K562 (cell line): ENCODE data around the gene IRS1. TPM values are rescaled to one million over a fixed set of nuclear protein-coding genes. Genes with fewer than 3 reads are reported as not detected.
A peak's percentile ranks its signal among the peaks of the same experiment; 100 is the strongest.

Source experiments
- CBFB ChIP-seq: sonication (generic); formaldehyde crosslinking; IDR thresholded peaks from 2 replicates; pipeline ENCODE4 v1.4.0; 2020; ENCODE audit warnings: mild to moderate bottlenecking, missing genetic modification reagents
- CC2D1A ChIP-seq: fragments of 450-650 bp; IDR thresholded peaks from 2 replicates; pipeline ENCODE4 v1.6.1; 2017; ENCODE audit warnings: mild to moderate bottlenecking
- CCAR2 ChIP-seq: fragments of 200-400 bp; formaldehyde crosslinking; IDR thresholded peaks from 2 replicates; pipeline ENCODE4 v1.6.1; 2017; ENCODE audit warnings: mild to moderate bottlenecking, low read depth, low read length
- COPS2 ChIP-seq: fragments of 450-650 bp; conservative IDR thresholded peaks from 2 replicates; pipeline ENCODE4 v1.6.1; 2016; ENCODE audit warnings: mild to moderate bottlenecking, moderate library complexity
- CREM ChIP-seq: IDR thresholded peaks from 2 replicates; pipeline ENCODE4 v1.6.1; 2014; ENCODE audit warnings: antibody characterized with exemption, low read depth
- E2F5 ChIP-seq: sonication (generic); formaldehyde crosslinking; IDR thresholded peaks from 2 replicates; pipeline ENCODE4 v1.8.0; 2022; ENCODE audit warnings: mild to moderate bottlenecking, missing genetic modification reagents
- ETS2 ChIP-seq: IDR thresholded peaks from 2 replicates; pipeline ENCODE4 v1.6.1; 2016; ENCODE audit warnings: borderline replicate concordance, missing genetic modification characterization, mild to moderate bottlenecking, moderate library complexity, missing compliant biosample characterization; ENCODE audit not compliant: poor library complexity, severe bottlenecking
- EZH2 ChIP-seq: IDR thresholded peaks from 2 replicates; pipeline ENCODE4 v1.6.1; 2012; ENCODE audit warnings: low read depth, mild to moderate bottlenecking, inconsistent platforms, low read length, borderline replicate concordance
- GABPA ChIP-seq: fragments of 200-800 bp; sonication (Bioruptor generic); conservative IDR thresholded peaks from 2 replicates; pipeline ENCODE4 v1.6.1; 2016; ENCODE audit warnings: low read depth, missing genetic modification characterization, missing compliant biosample characterization
- GATAD2B ChIP-seq: fragments of 450-650 bp; IDR thresholded peaks from 2 replicates; pipeline ENCODE4 v1.6.1; 2017; ENCODE audit warnings: mild to moderate bottlenecking, borderline replicate concordance
- MAFF ChIP-seq: IDR thresholded peaks from 2 replicates; pipeline ENCODE4 v1.6.1; 2012; ENCODE audit warnings: low read length, improper control_type of control experiment
- MAZ ChIP-seq, 2 experiments: fragments of 450-650 bp in 1 of 2; sonication (generic) in 1 of 2; formaldehyde crosslinking; IDR thresholded peaks in 1 of 2; conservative IDR thresholded peaks in 1 of 2; 2 replicates each; pipeline versions ENCODE4 v1.4.0 to v1.5.0; 2020; ENCODE audit warnings: mild to moderate bottlenecking in 1 of 2, missing genetic modification reagents in 1 of 2
- NFIC ChIP-seq: fragments of 450-650 bp; IDR thresholded peaks from 2 replicates; pipeline ENCODE4 v1.6.1; 2017; ENCODE audit warnings: mild to moderate bottlenecking, inconsistent platforms
- POLR2B ChIP-seq: fragments of 450-650 bp; IDR thresholded peaks from 2 replicates; pipeline ENCODE4 v1.6.1; 2018; ENCODE audit warnings: low read depth; ENCODE audit not compliant: partially characterized antibody
- PRMT5 ChIP-seq: sonication (generic); formaldehyde crosslinking; IDR thresholded peaks from 2 replicates; pipeline ENCODE4 v1.5.0; 2020; ENCODE audit warnings: missing genetic modification reagents
- RBFOX2 ChIP-seq: fragments of 200-400 bp; formaldehyde crosslinking; IDR thresholded peaks from 2 replicates; pipeline ENCODE4 v1.6.1; 2017; ENCODE audit warnings: low read depth, mild to moderate bottlenecking, low read length, moderate library complexity
- SNAPC5 ChIP-seq: fragments of 250-450 bp; sonication (Bioruptor Pico); IDR thresholded peaks from 2 replicates; pipeline ENCODE4 v1.8.0; 2021; ENCODE audit warnings: moderate library complexity, mild to moderate bottlenecking, inconsistent platforms
- SPI1 ChIP-seq: IDR thresholded peaks from 2 replicates; pipeline ENCODE4 v1.6.1; 2011; ENCODE audit warnings: low read depth, low read length, control low read depth, borderline replicate concordance
- SRF ChIP-seq, 2 experiments: fragments of 250-450, 450-650 bp in 1 of 2; sonication (Bioruptor Pico) in 1 of 2; sonication (generic) in 1 of 2; formaldehyde crosslinking; IDR thresholded peaks; 2 replicates each; pipeline versions ENCODE4 v1.5.0 to v1.5.1; 2020 to 2022; ENCODE audit warnings: mild to moderate bottlenecking in 1 of 2, missing genetic modification reagents in 1 of 2
- SRSF3 ChIP-seq: fragments of 200-400 bp; formaldehyde crosslinking; IDR thresholded peaks from 2 replicates; pipeline ENCODE4 v1.6.1; 2016; ENCODE audit warnings: mild to moderate bottlenecking, low read length, moderate library complexity; ENCODE audit not compliant: insufficient read depth
- U2AF2 ChIP-seq: fragments of 200-400 bp; formaldehyde crosslinking; optimal IDR thresholded peaks from 2 replicates; pipeline ENCODE3; 2017; ENCODE audit warnings: low read depth, mild to moderate bottlenecking, low read length
- ZFP30 ChIP-seq: fragments of 250-450 bp; sonication (Bioruptor Pico); IDR thresholded peaks from 2 replicates; pipeline ENCODE4 v1.8.0; 2022; ENCODE audit warnings: moderate library complexity, mild to moderate bottlenecking, inconsistent platforms, borderline replicate concordance
- ZNF408 ChIP-seq: fragments of 250-450 bp; sonication (Bioruptor Pico); IDR thresholded peaks from 2 replicates; pipeline ENCODE4 v1.4.0; 2020; ENCODE audit warnings: low read depth, mild to moderate bottlenecking, moderate library complexity
- ZNF639 ChIP-seq, 2 experiments: fragments of 200-800 bp in 1 of 2; sonication (Bioruptor generic) in 1 of 2; sonication (generic) in 1 of 2; formaldehyde crosslinking in 1 of 2; IDR thresholded peaks in 1 of 2; conservative IDR thresholded peaks in 1 of 2; 2 replicates each; pipeline versions ENCODE4 v1.5.0 to v1.6.1; 2016 to 2020; ENCODE audit warnings: missing compliant biosample characterization in 1 of 2, missing genetic modification characterization in 1 of 2, missing genetic modification reagents in 1 of 2
- ZNF76 ChIP-seq: fragments of 250-450 bp; sonication (Bioruptor Pico); IDR thresholded peaks from 2 replicates; pipeline ENCODE4 v1.4.0; 2020; ENCODE audit warnings: mild to moderate bottlenecking, moderate library complexity, borderline replicate concordance
- polyA plus RNA-seq, 8 experiments: library from polyadenylated mRNA; depleted of rRNA in 4 of 8; stranded (reverse) in 5 of 8; unstranded in 3 of 8; fragments of >200 nt; fragmentation: Nextera tagmentation in 2 of 8; fragmentation: Illumina TruSeq in 1 of 8; extraction: Ambion mirVana in 2 of 8; extraction: Trizol in 1 of 8; gene quantifications; 2 replicates each; pipeline versions ENCODE4 v1.2.1 to v1.2.3, GENCODE V29; 2011 to 2014; ENCODE audit warnings: inconsistent platforms in 1 of 8, missing spikeins in 1 of 8
- total RNA-seq, 7 experiments: library from RNA; depleted of rRNA in 6 of 7; stranded (reverse); fragments of >200 nt in 6 of 7; fragmentation: Illumina TruSeq in 2 of 7; extraction: Trizol in 2 of 7; gene quantifications; 2 replicates each; pipeline versions ENCODE4 v1.2.1 to v1.2.3, GENCODE V29; 2011 to 2021; ENCODE audit warnings: low replicate concordance in 1 of 7
- TF ChIP-seq, protein P1 (sequence below): sonication (generic); formaldehyde crosslinking; IDR thresholded peaks from 2 replicates; pipeline ENCODE4 v1.8.0; 2023; ENCODE audit warnings: mild to moderate bottlenecking, missing genetic modification reagents

IRS1 gene
- total and polyA plus RNA-seq, 9 of the 15 experiments (the other 6 are each of a cell fraction or from before 2014, with no cell fraction given) = under 0.01 to 0.31 (median 0.08) TPM; not detected in 1

DNA sequence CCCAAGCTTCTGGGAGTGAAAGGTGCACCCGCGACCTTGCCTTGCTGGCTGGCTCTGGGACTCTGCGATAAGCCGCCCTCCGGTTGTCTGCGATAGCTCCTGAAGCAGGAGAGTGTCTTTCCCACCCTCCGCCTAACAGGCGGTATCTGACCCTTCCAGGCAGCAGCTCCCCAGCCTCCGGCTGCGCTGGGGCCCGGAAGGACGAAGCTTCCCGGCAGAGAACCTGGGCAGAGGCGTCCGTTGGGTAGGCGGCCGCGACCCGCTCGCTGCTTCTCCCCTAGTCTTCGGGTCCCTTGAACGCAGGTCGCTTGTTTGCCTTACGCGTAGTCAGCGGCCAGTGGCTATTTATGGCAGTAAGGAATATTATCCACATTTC lies 35.8 kb upstream of the IRS1 start (continued):
- TF ChIP-seq, protein P1, sequence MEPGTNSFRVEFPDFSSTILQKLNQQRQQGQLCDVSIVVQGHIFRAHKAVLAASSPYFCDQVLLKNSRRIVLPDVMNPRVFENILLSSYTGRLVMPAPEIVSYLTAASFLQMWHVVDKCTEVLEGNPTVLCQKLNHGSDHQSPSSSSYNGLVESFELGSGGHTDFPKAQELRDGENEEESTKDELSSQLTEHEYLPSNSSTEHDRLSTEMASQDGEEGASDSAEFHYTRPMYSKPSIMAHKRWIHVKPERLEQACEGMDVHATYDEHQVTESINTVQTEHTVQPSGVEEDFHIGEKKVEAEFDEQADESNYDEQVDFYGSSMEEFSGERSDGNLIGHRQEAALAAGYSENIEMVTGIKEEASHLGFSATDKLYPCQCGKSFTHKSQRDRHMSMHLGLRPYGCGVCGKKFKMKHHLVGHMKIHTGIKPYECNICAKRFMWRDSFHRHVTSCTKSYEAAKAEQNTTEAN = no peak
- TF ChIP-seq EZH2 = no peak
- TF ChIP-seq CCAR2 = no peak
- TF ChIP-seq PRMT5 = no peak
- no peak for TF ChIP-seq SPI1
- no peak for TF ChIP-seq CBFB (CRISPR knock-in tag)
- no peak for TF ChIP-seq ZNF76 (CRISPR knock-in tag)
- peak; percentile 90 for TF ChIP-seq NFIC
- TF ChIP-seq CREM = peak; percentile 54
- no peak for TF ChIP-seq ZNF639 (CRISPR knock-in tag; conservative IDR thresholded peaks at IDR 0.05 in 1 of 2, IDR thresholded peaks at IDR 0.05 in 1 of 2)
- no peak for TF ChIP-seq RBFOX2
- TF ChIP-seq E2F5 (CRISPR knock-in tag) = no peak
- no peak for TF ChIP-seq ETS2 (tag)
- TF ChIP-seq GABPA = no peak
- no peak for TF ChIP-seq SRSF3
- no peak for TF ChIP-seq SNAPC5 (CRISPR knock-in tag)
- no peak for TF ChIP-seq POLR2B
- no peak for TF ChIP-seq GATAD2B
- no peak for TF ChIP-seq MAFF
- no peak for TF ChIP-seq MAZ (CRISPR knock-in tag; conservative IDR thresholded peaks at IDR 0.05 in 1 of 2, IDR thresholded peaks at IDR 0.05 in 1 of 2)
- no peak for TF ChIP-seq ZFP30 (CRISPR knock-in tag)
- peak; percentile 95; the same call in 1 of the 2 replicates for TF ChIP-seq CC2D1A
- no peak for TF ChIP-seq ZNF408 (CRISPR knock-in tag)
- no peak for TF ChIP-seq U2AF2
- no peak for TF ChIP-seq SRF (CRISPR knock-in tag; IDR thresholded peaks at IDR 0.05)
- no peak for TF ChIP-seq COPS2
